Stimulated activated CD4-positive, alpha-beta T cell treated with anti-CD3 and anti-CD28 coated beads, TNF-alpha, amount 100 ng/mL, for 48 hours (primary cell): ENCODE results near the gene SLMAP.

Experiments used
- DNase-seq, 3 donors: peaks; one replicate each; pipeline ENCODE4 v3.0.0-alpha.2; 2020; ENCODE audit warnings: low read depth in 3 of 3

Gene SLMAP

DNA sequence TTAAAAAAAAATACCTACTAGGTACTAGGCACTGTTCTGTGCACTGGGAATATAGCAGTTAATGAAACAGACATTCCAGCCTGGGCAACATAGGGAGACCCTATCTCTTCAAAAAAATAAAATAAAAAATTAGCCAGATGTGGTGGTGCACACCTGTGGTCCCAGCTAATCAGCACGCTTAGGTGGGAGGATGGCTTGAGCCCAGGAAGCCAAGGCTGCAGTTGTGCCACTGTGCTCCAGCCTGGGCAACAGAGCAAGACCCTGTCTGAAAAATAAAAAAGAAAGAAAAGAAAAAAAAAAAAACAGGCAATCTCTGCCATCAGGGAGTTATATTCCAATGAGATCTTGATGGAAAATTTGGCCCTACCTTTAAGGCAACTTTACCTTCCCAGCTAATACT, 137.0 kb downstream of the SLMAP start:
- no peak for DNase-seq

DNA sequence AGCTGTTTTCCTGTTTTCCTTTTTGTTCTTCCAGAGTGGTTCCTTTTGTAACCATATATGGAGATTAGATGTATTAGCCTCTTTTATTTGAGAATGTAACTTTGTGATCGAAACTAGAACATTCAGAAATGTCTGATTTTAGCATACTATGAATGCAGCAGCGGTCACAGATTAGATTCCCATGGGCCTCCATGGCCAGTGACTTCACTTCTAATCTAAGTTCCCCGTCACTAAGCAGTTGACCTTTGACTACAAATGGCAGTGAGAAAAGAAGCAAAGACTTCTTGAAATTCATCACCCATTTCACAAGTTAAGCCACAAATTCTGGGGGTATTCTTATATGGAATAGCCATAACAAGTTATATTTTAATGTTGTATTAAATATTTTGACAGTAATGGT, 137.6 kb downstream of the SLMAP start:
- DNase-seq: no peak

- no peak for DNase-seq
Observed at GRCh38 chr3:57896031-57896430, 139.9 kb downstream of the SLMAP start.

GRCh38 chr3:57896691-57897090, 140.6 kb downstream of the SLMAP start:
- DNase-seq: no peak

DNA sequence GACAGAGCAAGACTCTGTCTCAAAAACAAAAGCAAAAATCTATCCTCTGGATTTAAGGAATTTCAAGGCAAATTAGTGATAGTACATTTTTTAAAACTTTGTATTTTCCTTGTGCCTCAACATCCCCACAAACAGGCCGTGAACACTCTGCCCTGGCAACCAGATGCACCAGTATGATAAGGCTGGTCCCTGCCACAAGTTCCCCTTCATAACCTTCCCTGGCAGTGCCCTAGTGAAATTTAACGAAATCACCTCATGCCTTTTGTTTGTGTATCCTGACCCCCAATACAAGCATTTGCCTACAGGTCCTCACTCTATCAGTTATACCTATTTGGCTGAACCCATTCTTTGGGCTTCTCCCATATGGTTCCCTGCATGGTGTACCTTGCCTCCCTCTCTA, 144.7 kb downstream of the SLMAP start:
- no peak for DNase-seq

DNA sequence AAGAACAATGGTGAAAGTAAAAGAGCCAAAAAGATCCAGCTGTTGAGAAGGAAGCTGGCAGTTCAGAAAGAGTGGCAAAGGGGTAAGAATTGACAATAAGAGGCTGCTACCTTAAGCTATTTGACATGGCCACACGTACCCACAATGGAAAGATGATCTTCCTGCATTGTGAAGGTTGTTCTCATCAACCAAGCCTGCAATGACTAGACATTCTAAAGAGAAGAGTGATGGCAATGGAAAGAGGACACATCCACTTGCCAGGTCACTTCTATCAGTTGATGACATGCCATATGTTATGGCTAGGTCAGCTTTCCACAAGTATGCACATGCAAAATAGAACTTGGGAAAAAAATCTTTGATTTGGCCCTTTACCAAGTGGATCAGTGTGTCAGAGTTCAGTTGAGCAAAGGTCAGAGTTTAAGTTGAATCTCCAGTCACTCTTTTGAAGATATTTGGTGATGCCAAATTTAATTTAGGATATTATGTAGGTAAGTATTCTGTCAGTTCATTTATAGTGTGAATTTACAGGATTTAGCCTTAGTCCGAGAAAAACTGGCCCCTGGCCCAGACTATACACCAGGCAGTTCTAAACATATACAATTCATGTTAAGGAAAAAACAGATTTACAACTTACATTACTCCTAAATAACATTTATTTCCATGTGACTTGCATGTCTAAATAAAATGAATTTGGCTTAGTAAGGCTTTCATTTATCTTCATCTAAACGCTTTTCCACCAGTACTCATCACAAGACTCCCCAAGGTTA, 147.2 kb downstream of the SLMAP start:
- DNase-seq: no peak

DNA sequence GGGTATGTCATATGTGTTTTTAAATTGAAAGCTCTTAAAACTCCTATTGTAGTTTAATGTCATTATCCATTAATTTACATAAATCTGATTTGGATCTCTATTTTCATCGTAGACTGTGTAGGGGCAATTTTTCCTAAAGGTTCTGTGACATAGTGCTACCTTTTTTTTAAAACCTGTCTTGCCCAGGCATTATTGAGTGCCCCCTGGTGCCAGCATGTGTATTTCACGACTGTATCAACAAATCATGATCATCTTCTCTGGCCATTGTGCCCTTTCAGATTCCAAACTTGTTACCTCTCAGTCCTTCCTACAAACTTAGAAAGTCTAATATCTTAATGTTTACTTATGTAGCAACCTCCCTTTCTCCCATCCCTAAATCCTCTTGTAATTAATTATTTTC, 154.9 kb downstream of the SLMAP start:
- DNase-seq: peak in 1 of 3 donors; percentile 6

DNA sequence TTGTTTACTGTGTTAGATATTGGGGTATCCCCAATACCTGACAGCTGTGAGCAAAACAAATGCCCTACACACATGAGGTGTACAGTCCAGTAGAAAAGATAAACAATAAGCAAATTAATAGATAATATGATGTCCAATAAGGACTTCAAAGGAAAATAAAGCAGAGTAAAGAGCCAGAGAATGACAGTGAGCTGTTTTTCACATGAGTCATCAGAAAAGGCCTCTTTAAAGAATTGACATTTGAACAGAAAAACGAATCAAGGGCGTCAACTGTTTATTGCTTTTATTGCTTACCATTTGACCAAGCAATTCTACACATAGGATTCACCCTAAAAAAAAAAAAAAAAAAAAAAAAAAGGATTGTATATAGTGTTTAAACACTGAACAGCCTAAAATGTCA, 155.5 kb downstream of the SLMAP start:
- DNase-seq: no peak

- DNase-seq: no peak
Observed at GRCh38 chr3:57917601-57918000, 161.5 kb downstream of the SLMAP start.

GRCh38 chr3:57918123-57918837, 162.2 kb downstream of the SLMAP start:
- no peak for DNase-seq

- DNase-seq: no peak
Observed at GRCh38 chr3:57919987-57920386, 163.9 kb downstream of the SLMAP start.

GRCh38 chr3:57923101-57923500, 167.0 kb downstream of the SLMAP start:
- no peak for DNase-seq

- no peak for DNase-seq
Observed at GRCh38 chr3:57923752-57924151, 167.6 kb downstream of the SLMAP start.

DNA sequence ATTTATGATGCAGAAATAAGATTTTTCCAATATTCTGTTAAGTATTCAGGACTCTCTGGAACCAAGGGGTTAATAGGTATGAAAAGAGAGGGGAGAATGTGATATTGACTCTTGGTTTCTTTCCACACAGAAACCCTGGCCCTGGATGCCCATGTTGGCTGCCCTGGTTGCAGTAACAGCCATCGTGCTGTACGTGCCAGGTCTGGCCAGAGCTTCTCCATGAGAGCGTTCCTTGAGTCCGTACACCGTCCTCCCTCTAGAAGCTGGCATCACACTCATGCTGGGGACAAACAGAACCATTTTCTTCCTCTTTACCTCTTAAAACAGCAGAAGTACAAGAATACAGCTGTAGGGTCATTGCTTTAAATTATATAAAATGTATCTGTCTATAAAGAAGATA, 171.1 kb downstream of the SLMAP start:
- DNase-seq: no peak

- DNase-seq: no peak
Observed at GRCh38 chr3:57927916-57928315, 171.8 kb downstream of the SLMAP start.

DNA sequence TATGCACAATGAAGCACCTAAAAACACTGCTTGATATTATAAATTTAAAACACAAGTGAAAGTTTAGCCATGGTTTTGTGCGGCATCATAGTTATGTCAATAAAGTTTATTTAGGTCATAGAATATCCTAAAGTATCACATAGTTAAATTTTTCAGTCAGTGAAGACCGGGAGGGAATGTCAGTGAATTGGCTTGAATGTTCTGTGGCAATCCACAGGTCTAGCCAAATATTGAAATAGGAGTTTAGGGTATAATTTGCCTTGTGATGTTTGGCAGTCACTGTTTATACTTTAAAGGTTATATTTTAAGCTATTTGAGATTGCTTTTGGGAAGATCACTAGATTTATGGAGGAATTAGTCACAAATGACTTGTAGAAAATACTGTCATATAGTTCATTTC, 172.4 kb downstream of the SLMAP start:
- no peak for DNase-seq

GRCh38 chr3:57929988-57930387, 173.9 kb downstream of the SLMAP start:
- DNase-seq: no peak

GRCh38 chr3:57933602-57934001, 177.5 kb downstream of the SLMAP start:
- DNase-seq: no peak

DNA sequence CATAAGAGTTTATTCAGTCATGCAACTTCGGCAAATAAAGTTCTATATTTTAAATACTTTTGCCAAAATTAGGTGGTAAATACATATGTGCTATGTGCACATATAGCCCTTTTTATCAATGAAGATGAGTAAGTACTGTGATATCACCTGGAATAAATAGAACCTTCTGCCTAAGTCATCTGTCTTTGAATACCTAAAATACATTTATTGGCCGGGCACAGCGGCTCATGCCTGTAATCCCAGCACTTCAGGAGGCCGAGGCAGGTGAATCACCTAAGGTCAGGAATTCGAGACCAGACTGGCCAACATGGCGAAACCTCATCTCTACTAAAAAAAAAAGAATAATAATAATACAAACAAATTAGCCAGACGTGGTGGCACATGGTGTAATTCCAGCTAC, 178.3 kb downstream of the SLMAP start:
- no peak for DNase-seq

DNA sequence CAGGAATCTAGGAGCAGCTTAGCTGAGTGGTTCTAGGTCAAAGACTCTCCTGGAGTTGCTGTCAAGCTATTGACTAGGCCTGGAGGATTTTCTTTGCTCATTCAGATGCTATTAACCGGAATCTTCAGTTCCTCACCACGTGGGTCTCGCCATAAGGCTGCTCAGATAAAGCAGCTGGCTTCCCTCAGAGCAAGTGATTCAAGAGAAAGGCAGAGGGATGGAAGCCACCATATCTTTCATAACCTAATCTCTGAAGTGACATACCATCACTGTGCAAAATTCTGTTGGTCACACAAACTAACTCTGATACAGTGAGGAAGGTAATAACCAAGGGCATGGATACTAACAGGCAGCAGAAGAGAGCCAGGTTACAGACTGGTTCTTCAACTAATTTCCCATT, 179.4 kb downstream of the SLMAP start:
- DNase-seq: no peak

DNA sequence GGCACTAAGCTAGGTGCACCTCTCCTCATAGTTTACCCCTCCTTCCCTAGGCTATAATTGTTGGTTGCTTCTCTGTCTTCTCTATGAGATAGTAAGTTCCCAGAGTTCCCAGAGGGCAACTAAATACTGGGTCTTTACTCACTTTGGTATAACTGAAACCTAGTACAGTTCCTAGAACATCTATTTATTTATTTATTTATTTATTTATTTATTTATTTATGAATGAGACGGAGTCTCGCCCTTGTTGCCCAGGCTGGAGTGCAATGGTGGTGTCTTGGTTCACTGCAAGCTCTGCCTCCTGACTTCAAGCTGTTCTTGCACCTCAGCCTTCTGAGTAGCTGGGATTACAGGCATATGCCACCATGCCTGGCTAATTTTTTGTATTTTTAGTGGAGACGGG, 181.0 kb downstream of the SLMAP start:
- no peak for DNase-seq

DNA sequence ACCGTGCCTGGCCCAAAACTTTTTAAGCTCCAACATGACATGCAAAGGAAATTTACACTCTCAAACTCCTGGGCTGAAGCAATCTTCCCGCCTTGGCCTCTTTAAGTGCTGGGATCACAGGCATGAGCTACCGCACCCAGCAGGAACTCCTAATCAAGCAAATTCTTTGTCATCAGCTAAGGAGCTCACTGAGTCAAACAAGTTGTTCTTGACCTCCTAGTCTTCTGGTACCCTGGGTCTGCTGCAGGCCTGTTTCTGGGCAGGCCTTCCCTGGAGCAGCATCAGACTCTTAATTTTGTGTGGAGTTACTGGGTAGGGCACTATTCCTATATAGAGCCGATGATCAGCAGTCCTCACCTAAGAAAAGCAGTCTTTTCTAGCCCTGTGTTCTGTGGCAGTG, 183.7 kb downstream of the SLMAP start:
- no peak for DNase-seq

DNA sequence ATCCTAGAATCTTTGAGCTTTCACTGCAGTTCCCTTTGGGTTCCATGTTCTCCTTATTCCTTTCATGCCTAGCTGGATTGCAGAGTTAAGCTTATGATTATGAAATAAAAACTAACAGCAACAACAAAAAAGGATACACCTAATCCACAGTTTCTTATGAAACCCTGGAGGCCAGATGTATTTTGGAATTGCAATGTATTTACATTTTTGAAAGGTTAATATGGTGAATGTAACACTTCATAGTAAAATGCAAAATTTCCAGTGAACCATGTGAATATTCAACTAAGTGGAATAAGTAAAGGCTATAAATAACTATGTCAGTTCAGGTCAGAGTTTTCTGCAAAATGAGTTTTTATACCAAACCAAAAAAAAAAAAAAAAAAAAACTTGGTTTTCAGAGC, 186.3 kb downstream of the SLMAP start:
- DNase-seq: no peak

DNA sequence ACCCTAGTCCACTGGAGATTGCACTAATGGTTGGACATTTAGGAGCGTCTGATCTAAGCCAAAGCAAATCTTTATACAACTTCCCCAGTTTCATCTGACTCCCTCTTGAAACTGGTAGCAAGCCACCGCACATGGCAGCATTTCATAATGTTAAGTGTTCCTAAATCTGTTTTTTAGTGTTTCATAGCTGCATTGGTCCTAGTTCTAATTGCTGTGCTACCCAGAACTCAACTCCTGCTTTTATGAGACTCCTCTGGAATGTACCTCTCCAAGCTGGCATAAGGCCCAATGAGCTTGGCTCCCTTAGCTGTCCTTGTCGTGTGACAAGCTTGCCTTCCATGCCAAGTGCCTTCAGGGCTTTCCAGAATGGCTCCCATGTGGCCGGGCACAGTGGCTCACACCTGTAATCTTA, 186.8 kb downstream of the SLMAP start:
- DNase-seq: no peak
